Gastroesophageal sphincter (tissue), 4 donors: Measurements from ENCODE around the gene KRTAP1-4. TPM values are rescaled to one million over a fixed set of nuclear protein-coding genes. Genes with fewer than 3 reads are reported as not detected.

Experiments used
- ATAC-seq: fragments of 150-250 bp; one replicate; pipeline ENCODE4 v1.9.1; 2016; ENCODE audit warnings: mild to moderate bottlenecking, moderate library complexity
- H3K27ac ChIP-seq, 4 donors: fragments of 200-600 bp; sonication (generic) in 3 of 4; 1 replicate in 3 of 4; 2 replicates in 1 of 4; pipeline ENCODE4 v1.5.1; 2016 to 2019
- H3K27me3 ChIP-seq: fragments of 200-600 bp; sonication (generic); one replicate; pipeline ENCODE4 v1.5.1; 2019
- H3K36me3 ChIP-seq, 2 donors: fragments of 200-600 bp; sonication (generic); one replicate each; pipeline ENCODE4 v1.5.1; 2019; ENCODE audit warnings: control low read depth in 1 of 2
- H3K4me1 ChIP-seq, 3 donors: fragments of 200-600 bp; sonication (generic); 1 replicate in 2 of 3; 2 replicates in 1 of 3; pipeline ENCODE4 v1.5.1; 2016 to 2019; ENCODE audit warnings: control low read depth in 2 of 3
- H3K4me3 ChIP-seq, 2 donors: fragments of 200-600 bp; sonication (generic); one replicate each; pipeline ENCODE4 v1.5.1; 2019; ENCODE audit warnings: mild to moderate bottlenecking in 1 of 2, moderate library complexity in 1 of 2
- H3K9me3 ChIP-seq, 3 donors: fragments of 200-600 bp; sonication (generic); one replicate each; pipeline ENCODE4 v1.5.1; 2017 to 2019; ENCODE audit warnings: control low read depth in 2 of 3
- EP300 ChIP-seq: sonication (generic); formaldehyde crosslinking; IDR thresholded peaks from one replicate; pipeline ENCODE4 v1.6.1; 2017; ENCODE audit warnings: antibody characterized with exemption, mild to moderate bottlenecking
- POLR2A ChIP-seq, 2 donors: fragments of 450-650 bp; IDR thresholded peaks; one replicate each; pipeline ENCODE4 v1.6.1; 2017; ENCODE audit warnings: antibody characterized with exemption in 2 of 2, mild to moderate bottlenecking in 2 of 2, moderate library complexity in 1 of 2
- POLR2AphosphoS5 ChIP-seq: sonication (generic); formaldehyde crosslinking; IDR thresholded peaks from one replicate; pipeline ENCODE4 v1.6.1; 2017; ENCODE audit warnings: antibody characterized with exemption
- WGBS, 2 donors: methylation state at CpG; one replicate each; pipeline ENCODE4 v1.1.5; 2018; ENCODE audit warnings: low coverage in 1 of 2; 5-methylcytosine and 5-hydroxymethylcytosine counted together
- total RNA-seq, 4 donors: library from RNA; depleted of rRNA; stranded (reverse); fragments of >200 nt; gene quantifications; one replicate each; pipeline ENCODE4 v1.1.0, GENCODE V29; 2016
- TF ChIP-seq, protein P1 (sequence below), 4 experiments: fragments of 200-600 bp in 2 of 4; fragments of 450-650 bp in 2 of 4; sonication (generic) in 1 of 4; IDR thresholded peaks; one replicate each; pipeline ENCODE4 v1.5.1; 2017 to 2019; ENCODE audit warnings: antibody characterized with exemption in 4 of 4, mild to moderate bottlenecking in 2 of 4, moderate library complexity in 2 of 4

The KRTAP1-4 gene
- total RNA-seq, 4 donors from 2014 or later = not detected

DNA sequence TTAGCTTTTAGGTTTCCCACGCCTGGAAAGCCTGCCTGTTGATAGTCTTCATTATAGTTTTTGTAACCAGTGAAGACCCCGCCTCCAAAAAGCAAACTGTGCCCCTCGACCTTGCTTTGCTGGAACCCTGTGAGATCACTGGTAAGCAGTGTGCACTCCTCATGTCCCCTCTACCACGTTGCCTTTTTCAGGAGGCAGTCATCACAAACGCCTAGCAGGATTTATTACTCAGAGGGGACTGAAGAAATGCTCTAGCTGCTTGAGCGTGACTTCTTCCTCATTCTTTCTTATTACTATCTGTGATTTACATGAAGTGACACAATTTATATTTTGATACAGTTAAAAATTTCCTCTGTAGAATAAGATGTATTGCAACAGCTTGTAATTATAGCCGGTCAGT lies 14.5 kb downstream of the KRTAP1-4 start:
- no peak overlapping the region for H3K27ac ChIP-seq
- 63 to 73% methylated on average over 6 to 7 of the region's 7 CpGs for WGBS, 2 donors

GRCh38 chr17:41013606-41014005 lies 16.4 kb downstream of the KRTAP1-4 start:
- H3K27me3 ChIP-seq = peaks cover 4% of the 10 kb centered on the region
- H3K4me1 ChIP-seq = no peaks in the 10 kb centered on the region
- 11% methylated on average over 1 of the region's 1 CpG; no CpG with 5 or more reads in 1 of the 2 donors for WGBS, 2 donors
- H3K36me3 ChIP-seq = no peaks in the 10 kb centered on the region
- H3K9me3 ChIP-seq = no peaks in the 10 kb centered on the region
- H3K27ac ChIP-seq = no peak overlapping the region
- ATAC-seq = no peak
- H3K4me3 ChIP-seq = no peak overlapping the region
- TF ChIP-seq POLR2AphosphoS5 (no peak), EP300 (no peak), POLR2A (IDR thresholded peaks at IDR 0.05) (no peak)
- TF ChIP-seq, protein P1, sequence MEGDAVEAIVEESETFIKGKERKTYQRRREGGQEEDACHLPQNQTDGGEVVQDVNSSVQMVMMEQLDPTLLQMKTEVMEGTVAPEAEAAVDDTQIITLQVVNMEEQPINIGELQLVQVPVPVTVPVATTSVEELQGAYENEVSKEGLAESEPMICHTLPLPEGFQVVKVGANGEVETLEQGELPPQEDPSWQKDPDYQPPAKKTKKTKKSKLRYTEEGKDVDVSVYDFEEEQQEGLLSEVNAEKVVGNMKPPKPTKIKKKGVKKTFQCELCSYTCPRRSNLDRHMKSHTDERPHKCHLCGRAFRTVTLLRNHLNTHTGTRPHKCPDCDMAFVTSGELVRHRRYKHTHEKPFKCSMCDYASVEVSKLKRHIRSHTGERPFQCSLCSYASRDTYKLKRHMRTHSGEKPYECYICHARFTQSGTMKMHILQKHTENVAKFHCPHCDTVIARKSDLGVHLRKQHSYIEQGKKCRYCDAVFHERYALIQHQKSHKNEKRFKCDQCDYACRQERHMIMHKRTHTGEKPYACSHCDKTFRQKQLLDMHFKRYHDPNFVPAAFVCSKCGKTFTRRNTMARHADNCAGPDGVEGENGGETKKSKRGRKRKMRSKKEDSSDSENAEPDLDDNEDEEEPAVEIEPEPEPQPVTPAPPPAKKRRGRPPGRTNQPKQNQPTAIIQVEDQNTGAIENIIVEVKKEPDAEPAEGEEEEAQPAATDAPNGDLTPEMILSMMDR (IDR thresholded peaks at IDR 0.05) = no peak

More for the DNA sequence above, 14.5 kb downstream of the KRTAP1-4 start:
- Histone ChIP-seq H3K9me3 (no peaks in the 10 kb centered on the region), H3K27me3 (peaks cover 4% of the 10 kb centered on the region), H3K4me3 (no peak overlapping the region), H3K36me3 (no peaks in the 10 kb centered on the region), H3K4me1 (no peaks in the 10 kb centered on the region)
- TF ChIP-seq POLR2AphosphoS5 (no peak), EP300 (no peak), POLR2A (IDR thresholded peaks at IDR 0.05) (no peak)
- TF ChIP-seq, protein P1 (IDR thresholded peaks at IDR 0.05) = no peak
- ATAC-seq = no peak

DNA sequence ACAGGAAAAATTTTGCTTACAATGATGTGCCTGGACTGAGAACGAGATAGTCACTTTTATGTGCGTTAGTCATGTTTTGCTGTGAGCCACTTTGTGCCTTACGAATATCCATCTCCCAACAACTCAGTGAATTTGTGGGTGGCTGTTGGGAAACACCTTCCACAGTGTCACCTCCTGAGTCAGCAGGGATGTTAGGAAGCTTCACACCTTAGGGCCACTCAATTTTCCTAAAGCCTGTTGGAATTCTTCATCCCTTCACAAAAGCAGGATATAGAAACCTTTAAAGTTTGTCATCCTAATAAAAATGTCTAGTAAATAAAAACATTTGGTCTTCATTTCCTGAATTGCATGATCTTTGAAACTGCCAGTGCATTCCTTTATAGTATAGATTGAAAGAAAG lies 16.8 kb downstream of the KRTAP1-4 start:
- Histone ChIP-seq H3K36me3 (no peaks in the 10 kb centered on the region), H3K4me3 (no peak overlapping the region), H3K4me1 (no peaks in the 10 kb centered on the region), H3K27ac (no peak overlapping the region), H3K27me3 (peaks cover 4% of the 10 kb centered on the region), H3K9me3 (no peaks in the 10 kb centered on the region)
- TF ChIP-seq, protein P1 (IDR thresholded peaks at IDR 0.05) = no peak
- no peak for TF ChIP-seq EP300
- TF ChIP-seq POLR2A (IDR thresholded peaks at IDR 0.05) = no peak
- no peak for TF ChIP-seq POLR2AphosphoS5
- 76 to 82% methylated on average over 3 of the region's 3 CpGs for WGBS, 2 donors
- ATAC-seq = no peak

DNA sequence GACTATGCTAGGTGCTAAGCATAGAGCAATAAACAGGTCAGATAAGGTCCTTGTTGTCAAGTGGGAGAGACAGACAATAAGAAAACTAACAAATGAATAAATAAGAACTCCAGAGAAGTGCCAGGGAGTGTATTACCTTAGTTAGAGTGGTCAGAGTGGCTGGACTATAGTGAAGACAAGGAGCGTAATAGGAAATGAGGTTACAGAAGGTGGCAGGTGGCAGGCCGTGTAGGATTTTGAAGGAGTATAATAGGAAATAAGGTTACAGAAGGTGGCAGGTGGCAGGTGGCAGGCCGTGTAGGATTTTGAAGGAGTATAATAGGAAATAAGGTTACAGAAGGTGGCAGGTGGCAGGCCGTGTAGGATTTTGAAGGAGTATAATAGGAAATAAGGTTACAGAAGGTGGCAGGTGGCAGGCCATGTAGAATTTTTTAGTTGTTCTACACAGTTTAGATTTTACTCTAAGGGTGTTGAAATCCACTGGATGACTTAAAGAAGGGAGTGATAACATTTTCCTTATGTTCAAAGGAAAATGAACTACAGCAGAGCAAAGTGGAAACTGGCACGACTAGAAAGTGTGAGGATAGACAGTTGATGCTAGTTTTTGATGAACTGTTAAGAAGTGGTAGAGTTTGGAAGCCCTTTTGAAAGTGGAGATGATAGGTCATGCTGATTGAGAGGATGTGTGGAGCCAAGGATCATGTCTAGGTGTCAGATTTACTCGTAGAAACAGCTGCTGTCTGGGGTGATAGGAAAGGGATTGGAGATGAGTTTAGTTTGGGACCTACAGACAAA lies 17.5 kb downstream of the KRTAP1-4 start:
- H3K27ac ChIP-seq = no peak overlapping the region
- H3K36me3 ChIP-seq = no peaks in the 10 kb centered on the region
- no peaks in the 10 kb centered on the region for H3K4me1 ChIP-seq
- 60 to 79% methylated on average over 4 to 6 of the region's 6 CpGs for WGBS, 2 donors
- no peak for ATAC-seq
- no peaks in the 10 kb centered on the region for H3K9me3 ChIP-seq
- TF ChIP-seq POLR2AphosphoS5 = no peak
- TF ChIP-seq POLR2A (IDR thresholded peaks at IDR 0.05) = no peak
- TF ChIP-seq EP300 = no peak
- TF ChIP-seq, protein P1 (IDR thresholded peaks at IDR 0.05) = no peak
- H3K27me3 ChIP-seq = peaks cover 4% of the 10 kb centered on the region
- H3K4me3 ChIP-seq = no peak overlapping the region

DNA sequence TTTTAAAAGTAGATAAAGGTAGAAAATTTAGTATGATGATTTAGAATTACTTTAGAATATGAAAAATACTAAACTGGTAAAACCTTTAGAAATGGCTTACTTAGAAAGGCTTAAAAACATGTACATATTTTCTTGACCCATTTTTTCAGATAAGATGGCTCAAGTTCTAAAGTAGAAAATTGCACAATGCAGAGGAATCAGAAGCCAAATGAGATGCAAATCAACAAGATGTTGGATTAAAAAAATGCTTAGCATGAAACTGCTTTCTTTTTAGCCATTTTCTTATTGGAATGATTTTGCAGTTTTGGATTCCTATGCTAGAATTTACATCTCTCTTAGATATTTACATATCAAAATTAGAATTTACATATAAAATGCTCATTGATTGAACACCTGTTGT lies 19.6 kb downstream of the KRTAP1-4 start:
- Histone ChIP-seq H3K27ac (no peak overlapping the region), H3K27me3 (no peaks in the 10 kb centered on the region), H3K4me1 (no peaks in the 10 kb centered on the region), H3K36me3 (no peaks in the 10 kb centered on the region), H3K9me3 (no peaks in the 10 kb centered on the region), H3K4me3 (no peak overlapping the region)
- TF ChIP-seq POLR2A (IDR thresholded peaks at IDR 0.05) = no peak
- TF ChIP-seq POLR2AphosphoS5 = no peak
- TF ChIP-seq EP300 = no peak
- TF ChIP-seq, protein P1 (IDR thresholded peaks at IDR 0.05) = no peak
- ATAC-seq = no peak
